ENCODE results near the gene ZNF629. TPM values are rescaled to one million over a fixed set of nuclear protein-coding genes. Genes with fewer than 3 reads are reported as not detected.

The ZNF629 gene
- total and polyA plus RNA-seq, 2 experiments from 2014 or later, result 5.0 to 12.2 TPM

DNA sequence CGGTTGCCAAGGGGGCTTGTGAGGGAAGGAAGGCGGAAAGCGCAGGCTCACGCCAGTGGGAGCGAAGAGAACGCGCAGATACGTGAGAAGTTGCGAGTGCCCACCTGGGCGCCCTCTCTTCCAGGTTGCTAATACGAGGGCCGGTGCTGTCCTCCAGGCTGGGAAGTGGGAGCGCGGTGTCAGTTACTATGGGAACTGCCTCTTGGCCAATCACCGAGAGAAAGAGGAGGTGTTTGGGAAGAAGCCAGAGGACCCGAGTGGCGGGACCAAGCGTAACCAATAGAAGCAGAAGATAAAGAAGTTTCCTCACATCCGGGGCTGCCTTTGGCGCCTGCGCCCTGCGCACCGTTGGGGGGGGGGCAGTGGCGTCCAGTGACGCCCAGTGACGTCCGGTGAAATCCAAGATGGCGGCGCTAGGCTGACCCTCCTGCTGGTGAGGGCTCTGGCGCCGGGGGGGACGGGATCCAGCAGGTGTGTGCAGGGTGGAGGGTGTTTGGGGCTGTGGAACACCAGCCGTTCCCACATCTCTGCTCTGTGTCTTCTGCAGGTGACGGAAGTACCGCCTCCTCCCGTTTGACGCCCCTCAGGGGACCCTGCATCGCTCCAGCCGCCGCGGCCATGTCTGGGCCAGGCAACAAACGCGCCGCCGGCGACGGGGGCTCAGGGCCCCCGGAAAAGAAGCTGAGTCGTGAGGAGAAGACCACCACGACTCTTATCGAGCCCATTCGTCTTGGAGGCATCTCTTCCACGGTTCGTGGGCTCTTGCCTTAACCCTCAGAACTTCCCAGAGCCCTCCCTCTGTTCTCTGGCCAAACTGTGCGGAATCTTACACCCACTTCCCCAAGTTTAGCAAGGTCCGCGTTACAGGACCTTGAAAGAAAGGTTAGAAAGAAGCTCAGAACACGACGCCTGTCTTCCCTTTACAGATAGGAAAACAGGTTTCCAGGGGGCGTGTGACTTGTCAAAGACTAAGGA, 24.8 kb downstream of the ZNF629 start, which contains the start of the genes CFAP119 and RNF40:
Gene CFAP119 (minus strand): TSS at position 135 of the 975 bp plus-strand sequence. CDS start 314 bp downstream, outside the sequence.
Gene RNF40 (plus strand): TSS at position 395 of the 975 bp plus-strand sequence. CDS start 224 bp downstream, at position 619.
- peak within 1 kb of the TSS; percentile 84 for H2AFZ ChIP-seq
- peak; percentile 99 for DNase-seq
- H3F3A ChIP-seq (ENCODE audit: insufficient read depth), result peaks cover 9% of the 10 kb centered on the region
- H4K20me1 ChIP-seq (ENCODE audit: insufficient read depth), result no peaks in the 10 kb centered on the region
- H3K9me2 ChIP-seq (ENCODE audit: insufficient read depth), result no peaks in the 10 kb centered on the region
- peak within 1 kb of the TSS; percentile 79 for H3K4me3 ChIP-seq
- H3K27ac ChIP-seq, result peak within 1 kb of the TSS; percentile 52
- H3K4me1 ChIP-seq (ENCODE audit: insufficient read depth), result peaks cover 14% of the 10 kb centered on the region
- peaks cover 36% of the 10 kb centered on the region; the same call in 1 of the 2 replicates for H3K36me3 ChIP-seq (ENCODE audit: low read depth)
- in situ Hi-C loops (cut with MboI), result no loop called here
- H3K27me3 ChIP-seq (replicated peaks; ENCODE audit: insufficient read depth), result no peaks in the 10 kb centered on the region
- peaks cover 43% of the 10 kb centered on the region for H3K79me2 ChIP-seq (ENCODE audit: insufficient read depth)
- WGBS, 2 experiments (ENCODE audit: low coverage in 1 of 2, low lambda C conversion rate in 2 of 2, missing lambda C conversion rate in 2 of 2), result 2 to 3% methylated on average over 53 to 59 of the region's 60 CpGs
- H3K9ac ChIP-seq, result peak within 1 kb of the TSS; percentile 90
- peak within 1 kb of the TSS; percentile 90 for H3K4me2 ChIP-seq (ENCODE audit: unreplicated experiment)
- TF ChIP-seq EZH2phosphoT487 (IDR thresholded peaks at IDR 0.05; ENCODE audit: insufficient read depth, low read depth) (no peak), EZH2 (IDR thresholded peaks at IDR 0.05; ENCODE audit: insufficient read depth, poor library complexity, severe bottlenecking) (no peak)
- no peaks in the 10 kb centered on the region for H3K9me3 ChIP-seq (ENCODE audit: low read depth)

- no peaks in the 10 kb centered on the region for H3K27me3 ChIP-seq (replicated peaks; ENCODE audit: insufficient read depth)
- peaks cover 14% of the 10 kb centered on the region for H3K4me1 ChIP-seq (ENCODE audit: insufficient read depth)
These were observed 25.5 kb downstream of the ZNF629 start for GRCh38 chr16:30761427-30761927.

GRCh38 chr16:30760577-30761426, 26.2 kb downstream of the ZNF629 start:
- TF ChIP-seq EZH2phosphoT487 (IDR thresholded peaks at IDR 0.05; ENCODE audit: insufficient read depth, low read depth) (no peak), EZH2 (IDR thresholded peaks at IDR 0.05; ENCODE audit: insufficient read depth, poor library complexity, severe bottlenecking) (no peak)
- peaks cover 25% of the 10 kb centered on the region; the same call in 1 of the 2 replicates for H3K36me3 ChIP-seq (ENCODE audit: low read depth)
- no peaks in the 10 kb centered on the region for H3K27me3 ChIP-seq (replicated peaks; ENCODE audit: insufficient read depth)
- peak overlapping the region; percentile 90 for H3K9ac ChIP-seq
- H3F3A ChIP-seq (ENCODE audit: insufficient read depth), result peaks cover 9% of the 10 kb centered on the region
- in situ Hi-C loops (cut with MboI), result no loop called here
- peak overlapping the region; percentile 84 for H2AFZ ChIP-seq
- WGBS, 2 experiments (ENCODE audit: low coverage in 1 of 2, low lambda C conversion rate in 2 of 2, missing lambda C conversion rate in 2 of 2), result 25 to 28% methylated on average over 26 of the region's 26 CpGs
- no peaks in the 10 kb centered on the region for H4K20me1 ChIP-seq (ENCODE audit: insufficient read depth)
- H3K4me2 ChIP-seq (ENCODE audit: unreplicated experiment), result peak overlapping the region; percentile 79
- peaks cover 37% of the 10 kb centered on the region for H3K79me2 ChIP-seq (ENCODE audit: insufficient read depth)
- H3K9me3 ChIP-seq (ENCODE audit: low read depth), result no peaks in the 10 kb centered on the region
- H3K9me2 ChIP-seq (ENCODE audit: insufficient read depth), result no peaks in the 10 kb centered on the region
- peak overlapping the region; percentile 79 for H3K4me3 ChIP-seq
- peak overlapping the region; percentile 52 for H3K27ac ChIP-seq
- peak; percentile 57 for DNase-seq
- H3K4me1 ChIP-seq (ENCODE audit: insufficient read depth), result peaks cover 14% of the 10 kb centered on the region

More at GRCh38 chr16:30761427-30761927, 25.5 kb downstream of the ZNF629 start:
- WGBS, 2 experiments (ENCODE audit: low coverage in 1 of 2, low lambda C conversion rate in 2 of 2, missing lambda C conversion rate in 2 of 2), result 1 to 2% methylated on average over 64 of the region's 64 CpGs
- Histone ChIP-seq H3K4me3 (peak overlapping the region; percentile 79), H3K36me3 (ENCODE audit: low read depth) (peaks cover 28% of the 10 kb centered on the region; the same call in 1 of the 2 replicates), H3K27ac (peak overlapping the region; percentile 52), H4K20me1 (ENCODE audit: insufficient read depth) (no peaks in the 10 kb centered on the region), H3K79me2 (ENCODE audit: insufficient read depth) (peaks cover 40% of the 10 kb centered on the region), H3K9ac (peak overlapping the region; percentile 90), H3K9me2 (ENCODE audit: insufficient read depth) (no peaks in the 10 kb centered on the region), H3F3A (ENCODE audit: insufficient read depth) (peaks cover 9% of the 10 kb centered on the region), H3K4me2 (ENCODE audit: unreplicated experiment) (peak overlapping the region; percentile 79), H3K9me3 (ENCODE audit: low read depth) (no peaks in the 10 kb centered on the region), H2AFZ (peak overlapping the region; percentile 84)
- no peak for TF ChIP-seq EZH2phosphoT487 (IDR thresholded peaks at IDR 0.05; ENCODE audit: insufficient read depth, low read depth)
- TF ChIP-seq EZH2 (IDR thresholded peaks at IDR 0.05; ENCODE audit: insufficient read depth, poor library complexity, severe bottlenecking), result no peak
- in situ Hi-C loops (cut with MboI), result no loop called here
- peak; percentile 61 for DNase-seq
